GM18519 (cell line): ENCODE data around the gene TRAPPC2L.

Experiments
- ATAC-seq: cut with Tn5 transposase; IDR thresholded peaks from one replicate; pipeline ENCODE4 v1.9.1; 2021; ENCODE audit warnings: mild to moderate bottlenecking, moderate library complexity; ENCODE audit not compliant: unreplicated experiment, low FRiP score

The TRAPPC2L gene

DNA sequence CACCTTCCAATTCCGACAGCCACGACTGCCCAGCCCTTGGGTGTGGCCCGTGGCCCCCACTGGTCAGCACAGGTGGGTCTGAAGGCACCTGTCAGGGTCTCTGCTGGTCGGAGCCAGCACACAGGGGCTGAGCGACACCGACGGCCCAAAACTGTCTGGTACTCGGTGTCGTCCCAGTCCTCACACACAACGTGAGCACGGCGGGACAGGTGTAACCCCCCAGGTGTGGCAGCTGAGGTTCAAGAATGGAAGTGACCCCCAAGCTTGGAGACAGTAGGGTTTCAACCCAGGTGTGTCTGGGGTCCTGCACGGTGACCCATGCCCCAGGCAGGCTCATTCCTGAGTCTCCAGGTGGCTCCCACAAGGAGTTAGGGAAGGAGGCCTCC lies 1.2 kb upstream of the TRAPPC2L start:
- ATAC-seq = no peak

DNA sequence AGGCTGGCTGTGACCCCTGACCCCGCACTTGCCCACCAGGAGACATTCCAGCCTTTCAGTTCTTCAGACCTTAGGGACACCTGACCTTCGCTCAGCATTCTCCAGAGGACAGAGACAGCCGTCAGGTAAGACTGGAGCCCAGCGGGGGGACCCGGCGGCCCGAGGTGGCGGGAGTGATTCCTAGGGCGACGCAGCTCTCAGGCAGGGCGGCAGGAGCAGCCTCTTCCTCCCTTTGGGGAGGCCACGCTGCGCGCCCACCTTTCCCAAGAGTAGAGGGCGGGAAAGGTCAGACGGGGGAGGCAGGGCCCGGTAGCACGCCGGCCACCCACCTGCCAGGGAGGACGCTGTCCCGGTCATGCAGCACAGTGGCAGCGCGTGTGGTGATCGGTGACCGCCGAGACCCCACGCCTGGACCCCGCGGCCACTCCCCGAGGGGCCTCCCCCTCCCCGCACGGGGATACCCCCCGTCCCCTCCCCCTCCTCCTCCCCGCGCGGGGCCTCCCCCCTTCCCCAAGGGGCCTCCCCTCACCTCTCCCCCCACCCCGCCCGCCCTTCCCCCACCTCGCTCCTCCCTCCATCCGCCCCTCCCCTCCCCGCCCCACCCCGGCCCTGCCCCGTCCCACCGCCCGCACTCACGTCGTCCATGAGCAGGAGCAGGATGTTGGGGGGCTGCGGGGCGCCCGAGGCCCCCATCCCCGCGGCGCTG lies 652 bp upstream of the TRAPPC2L start:
- no peak for ATAC-seq

- ATAC-seq = no peak
These were observed 907 bp downstream of the TRAPPC2L start for GRCh38 chr16:88857728-88858339.

- ATAC-seq = no peak
These were observed 2.6 kb downstream of the TRAPPC2L start for GRCh38 chr16:88859381-88860091.

- no peak for ATAC-seq
These were observed 4.4 kb downstream of the TRAPPC2L start for GRCh38 chr16:88861359-88861758.

GRCh38 chr16:88862968-88863367 lies 6.0 kb downstream of the TRAPPC2L start:
- ATAC-seq = no peak

DNA sequence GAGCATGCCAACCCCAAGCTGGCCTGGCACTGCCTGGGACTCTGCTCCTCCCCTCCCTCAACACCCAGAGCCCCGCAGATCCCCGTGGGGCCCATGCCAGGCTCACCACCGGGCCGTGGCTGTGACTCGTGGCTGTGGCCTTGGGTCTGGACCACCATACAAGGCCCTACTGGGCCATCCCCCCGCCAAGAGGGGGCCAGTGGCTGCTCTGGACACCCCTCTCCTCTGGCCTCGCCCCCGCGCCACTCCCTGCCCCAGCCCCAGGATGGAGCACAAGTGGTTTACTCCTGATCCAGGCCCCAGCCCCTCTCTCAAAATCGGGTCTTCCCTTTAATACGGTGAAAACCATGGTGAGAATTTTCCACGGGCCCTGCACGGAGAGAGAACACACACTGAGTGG lies 6.5 kb downstream of the TRAPPC2L start:
- ATAC-seq = no peak

DNA sequence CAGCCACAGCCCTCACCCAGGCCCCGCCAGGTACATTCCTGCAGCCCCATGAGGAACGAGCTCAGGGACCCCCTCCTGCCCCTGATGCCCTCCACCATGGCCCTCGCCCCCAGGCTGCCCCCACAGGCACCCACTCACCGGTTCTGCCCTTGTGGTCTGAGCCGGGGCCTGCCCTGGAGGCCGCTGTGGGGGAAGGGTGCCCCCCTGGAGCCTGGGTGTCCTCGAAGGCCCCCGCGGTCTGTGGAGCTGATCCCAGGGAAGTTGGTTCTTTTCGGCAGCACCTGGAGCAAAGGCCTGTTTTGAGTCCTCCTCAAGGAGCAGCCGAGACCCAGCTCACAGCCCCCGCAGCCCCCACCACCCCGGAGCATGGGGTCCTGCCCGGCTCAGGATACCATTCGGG lies 7.2 kb downstream of the TRAPPC2L start:
- no peak for ATAC-seq

DNA sequence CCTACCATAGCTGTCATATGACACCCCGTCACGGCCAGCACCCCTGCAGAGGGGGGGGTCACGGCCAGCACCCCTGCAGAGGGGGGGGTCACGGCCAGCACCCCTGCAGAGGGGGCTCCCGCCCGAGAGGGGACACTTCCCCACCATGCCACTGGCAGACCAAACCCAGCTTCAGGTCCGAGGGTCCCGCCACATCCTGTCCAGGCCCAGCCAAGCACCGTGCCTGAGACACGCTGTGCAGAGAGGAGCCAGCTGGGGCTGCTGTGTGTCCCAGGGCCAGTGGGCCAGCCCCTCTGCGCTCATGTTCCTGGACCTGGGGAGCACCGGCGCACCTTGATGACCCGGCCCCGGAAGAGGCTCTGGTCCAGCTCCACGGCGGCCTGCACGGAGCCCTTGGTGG lies 7.6 kb downstream of the TRAPPC2L start:
- no peak for ATAC-seq

- no peak for ATAC-seq
These were observed 8.4 kb downstream of the TRAPPC2L start for GRCh38 chr16:88865310-88865709.

- ATAC-seq = no peak
These were observed 8.8 kb downstream of the TRAPPC2L start for GRCh38 chr16:88865742-88866141.

GRCh38 chr16:88866151-88866920 lies 9.4 kb downstream of the TRAPPC2L start, which contains the start of gene PABPN1L:
TSS of gene PABPN1L (minus strand) at chr16:88866660. CDS start at chr16:88866606, 54 bp downstream.
- no peak for ATAC-seq

DNA sequence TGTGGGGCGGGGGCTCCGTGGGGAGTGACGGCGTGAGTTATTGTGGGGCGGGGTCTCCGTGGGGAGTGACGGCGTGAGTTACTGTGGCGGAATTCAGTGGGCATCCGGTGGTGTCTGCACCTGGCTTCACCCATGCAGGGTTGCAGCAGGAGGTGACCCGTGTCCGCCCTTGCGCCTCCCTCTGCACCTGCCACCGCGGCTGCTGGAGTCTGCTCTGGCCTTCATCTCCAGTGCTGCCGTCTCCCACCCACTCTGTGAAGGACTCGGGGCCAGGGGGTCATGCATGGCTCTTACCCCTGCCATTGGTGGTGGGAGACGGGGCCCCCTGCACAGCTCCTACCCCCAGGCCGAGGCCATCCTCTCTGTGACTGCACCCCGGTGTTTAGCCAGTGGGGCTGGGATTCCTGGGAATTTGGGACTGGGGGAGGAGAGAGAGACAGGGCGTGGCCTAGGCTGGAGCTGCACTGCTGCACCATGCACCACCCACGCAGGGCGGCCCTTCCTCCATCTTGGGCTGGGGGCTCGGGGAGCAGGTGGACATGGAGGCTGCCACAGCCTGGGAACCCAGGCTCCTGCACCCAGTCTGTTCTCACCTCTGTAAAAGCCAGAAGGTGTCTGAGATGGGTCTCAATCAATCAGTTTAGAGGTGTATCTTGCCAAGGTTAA lies 10.8 kb downstream of the TRAPPC2L start:
- ATAC-seq = no peak

DNA sequence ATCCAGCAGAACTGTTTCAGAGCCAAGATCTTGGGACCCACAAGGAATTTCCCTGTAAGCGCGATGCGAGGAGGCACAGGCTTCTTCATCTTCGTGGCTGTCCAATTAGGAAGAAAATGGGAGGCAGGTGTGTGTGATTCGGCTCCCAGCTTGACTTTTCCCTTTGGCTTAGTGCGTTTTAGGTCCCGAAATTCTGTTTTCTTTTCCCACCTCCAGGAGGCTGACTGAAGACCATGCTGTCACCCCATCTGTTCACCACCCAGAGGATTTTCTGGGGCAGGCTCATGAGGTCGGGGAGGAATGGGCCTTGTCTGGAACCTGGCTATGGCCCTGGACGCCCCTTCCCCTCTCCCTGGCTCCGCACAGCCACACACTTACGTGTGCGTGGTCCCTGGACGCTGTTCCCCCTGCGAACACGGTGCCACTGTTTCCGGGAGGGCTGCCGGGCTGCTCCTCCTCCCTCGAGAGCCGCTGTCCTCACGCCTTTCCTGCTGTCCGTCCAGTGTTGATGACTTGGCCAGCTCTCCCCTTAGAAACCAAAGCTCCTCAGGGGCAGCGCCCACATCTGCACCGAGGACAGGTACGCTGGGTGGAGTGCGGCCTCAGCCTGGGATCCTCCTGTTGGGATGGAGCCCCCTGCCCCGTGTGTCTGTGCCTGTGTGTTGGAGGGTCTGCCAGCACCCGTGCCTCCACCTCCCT lies 12.2 kb downstream of the TRAPPC2L start:
- ATAC-seq = no peak

DNA sequence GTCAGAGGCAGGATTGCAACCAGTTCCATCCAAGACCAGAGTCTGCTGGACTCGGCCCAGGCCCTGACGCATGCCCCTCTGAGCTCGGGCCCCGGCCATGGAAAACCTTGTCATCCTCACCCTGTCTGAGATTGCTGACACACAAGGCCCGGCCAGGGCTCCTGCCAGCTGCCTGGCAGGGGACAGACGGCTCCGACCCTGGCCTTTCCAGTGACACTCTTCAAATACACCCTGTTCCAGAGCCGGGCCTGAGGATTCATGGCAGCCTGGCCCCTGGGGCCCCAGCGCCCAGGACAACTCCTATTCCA lies 12.7 kb downstream of the TRAPPC2L start:
- no peak for ATAC-seq

- no peak for ATAC-seq
These were observed 13.9 kb downstream of the TRAPPC2L start for GRCh38 chr16:88870608-88871348.

- ATAC-seq = no peak
These were observed 14.4 kb downstream of the TRAPPC2L start for GRCh38 chr16:88871349-88871702.

DNA sequence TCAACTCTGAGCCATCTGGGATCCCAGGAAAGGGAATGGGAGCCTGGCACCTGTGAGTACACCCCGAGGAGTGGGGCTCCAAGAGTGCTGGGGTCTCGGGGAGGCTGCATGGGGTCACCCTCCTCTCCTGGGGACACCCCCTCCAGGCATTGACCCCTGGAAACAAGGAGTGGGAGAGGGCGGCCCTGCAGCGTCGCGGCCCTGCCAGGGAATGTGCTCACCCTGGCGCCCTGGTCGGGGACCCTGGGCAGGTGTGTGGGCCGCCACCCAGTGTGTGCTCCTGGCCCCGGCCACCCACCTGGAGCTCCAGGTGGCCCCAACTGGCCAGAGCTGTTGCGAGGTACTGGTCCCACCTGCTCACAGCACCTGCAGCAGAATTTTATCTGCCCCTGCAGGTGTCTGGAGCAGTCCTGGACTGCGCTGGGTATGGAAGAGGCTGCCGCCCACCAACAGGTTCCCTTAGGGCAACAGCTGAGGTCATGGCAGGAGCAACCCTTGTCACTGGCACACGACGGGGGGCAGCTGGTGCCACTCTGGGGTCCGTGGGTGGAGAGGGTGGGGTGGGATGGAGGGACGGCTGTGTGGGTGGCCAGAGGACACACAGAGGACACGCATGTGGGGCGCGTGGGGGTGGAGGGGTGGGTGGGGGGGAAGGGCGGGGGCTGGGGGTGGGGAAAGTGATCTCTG lies 14.9 kb downstream of the TRAPPC2L start:
- no peak for ATAC-seq
